Spleen (tissue), 7 donors: ENCODE results near the gene SDK1.

Source experiments
- POLR2A ChIP-seq, 3 donors: fragments of 450-650 bp; IDR thresholded peaks; one replicate each; pipeline ENCODE4 v1.5.1; 2017; ENCODE audit warnings: antibody characterized with exemption in 3 of 3, mild to moderate bottlenecking in 1 of 3
- POLR2AphosphoS5 ChIP-seq, 3 donors: sonication (generic); formaldehyde crosslinking; IDR thresholded peaks; one replicate each; pipeline ENCODE4 v1.5.1; 2017; ENCODE audit warnings: antibody characterized with exemption in 3 of 3
- TF ChIP-seq, protein P1 (sequence below), 11 experiments: fragments of 200-600 bp in 7 of 11; fragments of 450-650 bp in 4 of 11; sonication (generic) in 4 of 11; IDR thresholded peaks in 8 of 11; conservative IDR thresholded peaks in 3 of 11; 1 replicate in 7 of 11; 2 replicates in 4 of 11; pipeline versions ENCODE4 v1.4.0 to v1.8.0; 2016 to 2021; ENCODE audit warnings: antibody characterized with exemption in 11 of 11, inconsistent platforms in 4 of 11, mild to moderate bottlenecking in 1 of 11
- donor health status: DM: no; HTN: no; CAD: no; lungs with moderate emphysema.
- donor health status: DM: no; HTN: no; CAD: no.
- donor health status: DM: no; HTN: no; CAD: no.

DNA sequence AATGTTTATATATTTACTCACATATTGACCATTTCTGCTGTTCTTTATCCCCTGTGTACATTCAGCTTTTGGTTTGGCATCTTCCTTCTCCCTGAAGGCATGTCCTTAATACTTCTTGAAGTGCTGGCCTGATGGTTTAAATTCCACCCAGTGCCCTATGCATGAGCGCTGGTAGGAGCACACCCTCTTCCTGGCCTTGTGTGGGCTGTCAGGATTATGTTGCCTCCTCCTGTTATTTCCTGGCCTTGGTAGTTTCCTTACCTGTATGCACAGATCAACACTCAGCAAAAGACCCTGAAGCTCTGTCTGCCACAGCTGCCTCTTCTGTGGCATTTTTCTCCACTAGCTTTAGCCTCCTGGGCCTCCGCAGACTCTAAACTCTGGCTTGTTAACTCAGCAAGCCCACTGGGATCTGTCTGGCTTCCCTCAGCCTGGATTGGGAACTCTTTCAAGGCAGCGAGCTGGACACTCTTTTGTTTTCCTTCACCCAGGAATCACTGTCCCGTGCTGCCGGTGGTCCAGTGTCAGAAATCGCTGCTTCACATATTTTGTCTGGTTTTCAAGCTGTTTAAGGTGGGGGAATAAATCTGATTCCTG, 595.2 kb downstream of the SDK1 start:
- TF ChIP-seq, protein P1, sequence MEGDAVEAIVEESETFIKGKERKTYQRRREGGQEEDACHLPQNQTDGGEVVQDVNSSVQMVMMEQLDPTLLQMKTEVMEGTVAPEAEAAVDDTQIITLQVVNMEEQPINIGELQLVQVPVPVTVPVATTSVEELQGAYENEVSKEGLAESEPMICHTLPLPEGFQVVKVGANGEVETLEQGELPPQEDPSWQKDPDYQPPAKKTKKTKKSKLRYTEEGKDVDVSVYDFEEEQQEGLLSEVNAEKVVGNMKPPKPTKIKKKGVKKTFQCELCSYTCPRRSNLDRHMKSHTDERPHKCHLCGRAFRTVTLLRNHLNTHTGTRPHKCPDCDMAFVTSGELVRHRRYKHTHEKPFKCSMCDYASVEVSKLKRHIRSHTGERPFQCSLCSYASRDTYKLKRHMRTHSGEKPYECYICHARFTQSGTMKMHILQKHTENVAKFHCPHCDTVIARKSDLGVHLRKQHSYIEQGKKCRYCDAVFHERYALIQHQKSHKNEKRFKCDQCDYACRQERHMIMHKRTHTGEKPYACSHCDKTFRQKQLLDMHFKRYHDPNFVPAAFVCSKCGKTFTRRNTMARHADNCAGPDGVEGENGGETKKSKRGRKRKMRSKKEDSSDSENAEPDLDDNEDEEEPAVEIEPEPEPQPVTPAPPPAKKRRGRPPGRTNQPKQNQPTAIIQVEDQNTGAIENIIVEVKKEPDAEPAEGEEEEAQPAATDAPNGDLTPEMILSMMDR (IDR thresholded peaks at IDR 0.05 in 8 of 11, conservative IDR thresholded peaks at IDR 0.05 in 3 of 11), result no peak
- no peak for TF ChIP-seq POLR2AphosphoS5 (IDR thresholded peaks at IDR 0.05)
- no peak for TF ChIP-seq POLR2A (IDR thresholded peaks at IDR 0.05)
